HG02798 (cell line): Measurements from ENCODE around the gene PACSIN1.

ENCODE experiments used
- ATAC-seq: cut with Tn5 transposase; IDR thresholded peaks from one replicate; pipeline ENCODE4 v1.9.1; 2021; ENCODE audit warnings: mild to moderate bottlenecking; ENCODE audit not compliant: unreplicated experiment, poor library complexity

Gene PACSIN1

DNA sequence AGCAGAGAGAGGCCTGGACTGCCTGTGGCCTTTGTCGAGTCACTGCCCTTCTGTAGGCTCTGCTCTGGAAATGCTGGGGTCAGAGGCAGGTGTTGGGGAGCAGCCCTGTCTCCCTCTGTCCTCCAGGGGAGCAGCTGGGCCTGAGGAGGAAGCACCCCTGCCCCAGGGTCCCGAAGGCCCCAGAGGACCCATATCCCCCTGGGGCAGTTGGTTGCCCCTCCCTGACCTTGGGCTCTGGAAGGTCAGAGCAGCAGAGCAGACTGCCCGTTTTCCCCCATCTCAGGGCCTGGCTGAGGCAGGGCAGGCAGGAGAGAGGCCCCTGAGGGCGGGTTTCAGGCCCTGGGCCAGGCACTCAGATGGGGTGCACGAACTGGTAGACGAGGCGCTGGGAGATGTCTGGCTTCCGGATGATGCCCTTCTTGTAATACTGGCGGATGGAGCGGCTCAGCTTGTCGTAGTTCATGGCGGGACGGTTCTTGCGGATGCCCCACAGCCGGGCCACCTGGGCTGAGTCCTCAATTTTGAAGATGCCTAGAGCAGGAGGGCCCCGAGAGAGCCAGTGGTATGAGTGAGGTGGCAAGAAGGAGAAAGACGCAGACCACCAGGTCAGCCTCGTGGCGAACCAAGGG, 72.2 kb downstream of the PACSIN1 start:
- ATAC-seq = no peak

DNA sequence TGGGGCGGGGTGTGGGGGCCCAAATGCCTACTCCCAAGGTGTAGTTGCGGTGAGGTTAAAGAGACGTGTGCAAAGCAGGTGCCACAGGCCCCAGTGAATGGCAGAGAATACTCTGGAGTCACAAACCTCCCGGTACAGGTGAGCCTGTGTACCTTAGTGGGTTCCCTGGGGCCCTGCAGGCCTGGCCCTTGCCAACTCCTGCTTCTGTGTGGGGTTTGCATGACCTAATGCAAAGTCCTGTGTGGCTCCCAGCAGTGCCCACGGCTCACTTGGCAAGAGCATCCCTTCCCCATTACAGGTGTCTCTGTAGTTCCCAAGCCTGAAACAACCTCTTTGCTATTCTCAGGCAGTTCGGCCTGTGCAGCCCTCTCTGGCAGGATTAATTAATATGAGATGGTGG, 72.7 kb downstream of the PACSIN1 start:
- ATAC-seq = no peak

DNA sequence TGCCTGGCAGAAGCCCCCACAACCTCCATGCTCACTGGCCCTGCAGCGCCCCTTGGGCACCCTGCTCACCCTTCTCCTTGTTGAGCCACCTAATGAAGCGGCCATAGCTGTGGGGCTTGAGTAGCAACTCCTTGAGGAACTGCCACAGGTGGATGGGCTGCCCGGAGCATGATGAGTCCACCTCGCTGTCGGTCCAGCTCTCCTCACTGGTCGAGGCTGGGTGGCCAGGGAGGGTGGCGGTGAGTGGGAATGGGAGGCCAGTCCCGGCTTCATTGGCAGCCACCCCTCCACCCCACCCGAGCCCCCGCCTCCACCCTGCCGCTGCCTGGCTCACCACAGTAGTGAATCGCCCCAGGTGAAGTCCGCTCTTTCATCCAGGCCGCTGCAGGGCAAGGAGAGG, 73.3 kb downstream of the PACSIN1 start:
- ATAC-seq = no peak

DNA sequence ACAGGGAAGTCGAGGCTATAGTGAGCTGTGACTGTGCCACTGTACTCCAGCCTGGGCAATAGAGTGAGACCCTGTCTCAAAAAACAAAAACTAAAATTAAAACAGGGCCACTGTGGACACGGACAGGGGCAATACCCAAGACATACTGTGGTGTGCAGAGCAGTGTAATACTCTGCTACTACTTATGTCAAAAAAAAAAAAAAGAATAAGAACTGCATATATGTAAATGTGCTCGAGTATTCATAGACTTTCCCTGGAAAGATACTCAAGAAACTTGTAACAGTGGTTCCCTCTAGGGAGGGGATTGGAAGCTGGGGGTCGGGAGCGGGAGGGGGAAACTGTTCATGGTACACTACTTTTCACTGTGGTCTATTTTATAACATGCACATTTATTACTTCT, 74.3 kb downstream of the PACSIN1 start:
- ATAC-seq = no peak

DNA sequence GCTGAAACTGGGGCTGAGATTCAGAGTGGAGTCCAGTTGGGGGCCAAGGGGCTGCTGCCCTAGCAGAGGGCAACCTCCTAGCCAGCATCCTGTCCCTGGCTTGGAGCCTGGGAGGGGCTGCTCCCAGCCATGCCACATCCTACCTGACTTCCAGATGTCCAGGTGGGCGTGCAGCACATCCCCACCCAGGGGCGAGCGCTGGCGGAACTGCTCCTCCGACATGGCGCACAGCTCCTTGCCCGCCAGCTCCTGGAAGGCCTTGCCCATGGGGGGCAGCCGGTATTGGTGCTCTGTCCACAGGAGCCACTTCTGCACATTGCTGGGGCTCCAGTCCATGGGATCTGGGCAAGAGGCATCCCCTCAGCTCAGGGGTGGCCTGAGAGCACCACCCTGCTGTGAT, 75.0 kb downstream of the PACSIN1 start:
- no peak for ATAC-seq

DNA sequence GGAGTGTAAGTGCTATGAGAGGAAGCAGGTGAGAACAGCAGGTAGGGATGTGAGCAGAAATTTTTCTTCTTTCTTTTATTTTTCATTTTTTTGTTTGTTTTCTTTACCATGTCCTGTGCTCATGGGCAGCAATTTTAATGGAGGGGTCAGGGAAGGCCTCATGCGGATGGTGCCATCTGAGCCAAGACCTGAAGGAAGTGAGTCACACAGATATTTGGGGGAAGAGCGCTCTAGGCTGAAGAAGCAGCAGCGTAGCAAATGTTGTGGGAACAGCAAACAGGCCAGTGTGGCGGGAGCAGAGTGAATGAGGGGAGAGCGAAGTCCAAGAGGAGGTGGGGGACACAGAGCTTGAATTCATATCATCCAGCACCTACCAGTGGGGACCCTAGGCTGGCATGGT, 77.5 kb downstream of the PACSIN1 start:
- no peak for ATAC-seq

DNA sequence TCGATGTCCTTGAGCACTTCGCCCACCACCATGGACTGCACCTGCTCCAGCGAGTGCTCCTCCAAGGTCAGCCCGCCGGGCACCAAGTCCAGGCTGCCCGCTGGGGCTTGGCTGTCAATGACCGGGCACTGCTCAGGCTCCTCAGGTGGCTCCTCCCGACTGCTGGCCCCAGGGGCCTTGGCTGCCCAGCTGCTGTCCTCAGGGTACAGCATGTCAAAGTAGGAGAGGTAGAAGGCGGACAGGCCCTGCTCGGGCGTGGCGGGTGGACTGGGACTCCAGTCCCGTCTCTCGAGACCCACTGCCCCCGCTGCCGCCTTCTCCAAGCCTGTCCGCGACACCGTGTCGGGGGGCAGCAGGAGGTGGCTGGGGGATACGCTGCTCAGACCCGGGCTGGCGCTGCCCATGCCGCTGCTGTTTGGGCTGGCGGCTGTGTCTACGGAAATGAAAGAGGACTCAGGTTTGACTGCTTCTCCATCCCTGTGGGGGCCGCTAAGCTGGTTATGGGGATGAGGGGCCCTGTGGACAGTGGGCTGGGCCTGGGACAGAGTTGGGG, 78.3 kb downstream of the PACSIN1 start:
- no peak for ATAC-seq

DNA sequence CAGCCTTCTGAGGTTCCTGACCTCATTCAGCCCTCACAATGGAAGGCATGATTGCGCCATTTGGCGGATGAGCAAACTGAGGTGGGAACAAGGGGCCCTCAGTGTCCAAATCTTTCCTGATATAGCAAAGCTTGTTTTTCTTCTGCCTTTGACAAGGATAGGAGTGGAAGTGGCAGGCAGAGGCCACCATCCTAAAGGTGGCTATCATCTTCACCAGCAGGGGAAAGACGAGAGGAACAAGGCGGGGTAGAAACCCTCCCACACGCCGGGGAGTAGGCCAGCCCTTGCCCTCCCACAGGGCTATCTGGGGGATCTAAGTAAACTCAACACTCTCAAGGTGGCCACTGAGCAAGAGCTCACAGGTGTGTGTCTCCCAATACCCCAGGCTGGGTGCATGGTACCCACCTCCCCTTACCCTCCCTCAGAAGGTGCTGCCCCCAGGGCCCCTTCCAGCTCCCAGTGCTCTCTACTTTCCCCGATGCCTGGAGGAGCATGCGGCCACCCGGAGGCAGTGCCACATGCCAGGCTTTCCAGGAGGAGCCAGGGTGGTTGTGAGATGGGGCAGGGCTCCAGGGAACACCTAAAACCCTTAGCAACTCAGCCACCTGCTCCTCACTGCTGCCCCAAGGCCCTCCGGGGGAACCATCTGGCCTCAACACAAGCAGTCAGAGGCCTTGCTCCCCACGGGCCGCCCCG, 79.0 kb downstream of the PACSIN1 start:
- ATAC-seq = no peak

DNA sequence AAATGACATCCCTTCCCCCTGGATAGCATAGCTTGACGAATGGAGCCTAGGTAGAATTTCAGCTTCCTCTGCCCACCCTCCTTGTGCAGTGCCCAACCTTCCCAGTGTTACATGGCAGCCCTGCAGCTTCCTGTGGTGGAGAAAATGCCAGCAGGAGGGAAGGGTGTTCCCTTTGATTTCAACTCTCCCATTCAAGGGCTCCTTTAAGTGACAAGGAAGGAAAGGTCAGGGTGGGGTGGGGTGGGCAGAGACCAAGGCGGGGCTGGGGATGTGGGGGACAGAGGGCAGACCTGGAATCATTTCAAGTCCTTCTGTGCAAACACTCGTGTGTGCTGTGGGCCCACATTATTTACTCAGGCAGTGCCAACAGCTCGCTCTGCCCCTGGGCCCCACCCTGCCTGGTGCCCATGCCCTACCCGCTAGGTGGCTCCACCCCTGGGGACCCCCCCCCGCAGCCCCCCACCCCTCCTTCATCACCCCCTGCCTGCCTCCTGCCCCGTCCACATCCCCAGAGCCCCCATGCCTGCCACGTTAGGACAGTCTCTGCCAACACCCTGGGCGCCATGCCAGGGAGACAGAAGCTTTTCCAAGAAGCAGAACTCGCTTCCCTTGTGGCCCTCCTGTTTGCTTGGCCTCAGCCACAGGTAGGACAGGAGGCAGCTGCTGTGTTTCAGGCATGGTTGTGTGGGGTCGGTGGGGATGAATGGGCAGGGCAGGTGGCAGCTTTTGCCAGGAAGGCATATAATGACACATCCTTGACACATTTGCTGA, 80.9 kb downstream of the PACSIN1 start:
- ATAC-seq = no peak

DNA sequence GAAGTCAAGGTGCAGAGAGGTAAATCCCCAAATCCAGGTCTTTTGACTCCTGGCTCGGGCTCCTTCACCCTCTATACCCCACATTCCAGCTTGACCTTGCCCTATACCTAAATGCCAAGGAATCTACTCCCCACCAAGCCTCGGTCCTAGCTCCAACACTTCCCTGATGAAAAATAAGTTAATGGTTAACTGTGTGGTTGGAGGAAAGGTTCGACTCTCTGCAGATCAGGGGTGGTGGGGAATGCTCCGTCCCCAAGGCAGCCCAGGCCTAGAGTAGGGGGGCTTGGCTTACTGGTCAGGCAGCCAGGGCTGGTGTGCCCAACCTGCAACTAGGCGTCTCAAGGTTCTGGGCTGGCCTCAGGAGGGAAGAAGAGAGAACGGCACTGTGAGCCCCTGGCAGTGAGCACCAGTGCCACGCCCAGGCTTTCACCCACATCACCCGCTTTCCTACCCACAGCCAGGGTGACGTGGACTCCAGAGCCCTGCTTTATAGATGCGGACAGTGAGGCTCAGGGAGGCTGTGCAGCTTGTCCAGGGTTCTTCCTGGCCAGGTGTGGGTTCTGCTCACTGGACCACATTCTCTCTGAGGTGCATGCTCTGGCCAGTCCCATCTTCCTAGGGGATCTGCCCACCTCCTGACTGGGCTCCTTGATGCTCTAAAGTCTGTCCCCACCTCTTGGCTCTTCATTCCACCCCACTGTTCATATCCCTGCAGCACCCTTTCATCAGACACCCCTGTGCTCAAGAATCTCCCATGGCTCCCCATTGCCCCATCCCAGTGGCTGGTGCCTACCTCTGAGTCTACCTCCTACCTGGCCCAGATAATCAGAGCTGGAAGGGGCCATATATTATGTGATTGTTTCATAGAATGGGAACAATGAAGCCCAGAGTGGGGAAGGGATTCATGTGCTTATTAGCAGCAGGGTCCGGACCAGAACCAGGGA, 82.1 kb downstream of the PACSIN1 start:
- ATAC-seq = no peak

DNA sequence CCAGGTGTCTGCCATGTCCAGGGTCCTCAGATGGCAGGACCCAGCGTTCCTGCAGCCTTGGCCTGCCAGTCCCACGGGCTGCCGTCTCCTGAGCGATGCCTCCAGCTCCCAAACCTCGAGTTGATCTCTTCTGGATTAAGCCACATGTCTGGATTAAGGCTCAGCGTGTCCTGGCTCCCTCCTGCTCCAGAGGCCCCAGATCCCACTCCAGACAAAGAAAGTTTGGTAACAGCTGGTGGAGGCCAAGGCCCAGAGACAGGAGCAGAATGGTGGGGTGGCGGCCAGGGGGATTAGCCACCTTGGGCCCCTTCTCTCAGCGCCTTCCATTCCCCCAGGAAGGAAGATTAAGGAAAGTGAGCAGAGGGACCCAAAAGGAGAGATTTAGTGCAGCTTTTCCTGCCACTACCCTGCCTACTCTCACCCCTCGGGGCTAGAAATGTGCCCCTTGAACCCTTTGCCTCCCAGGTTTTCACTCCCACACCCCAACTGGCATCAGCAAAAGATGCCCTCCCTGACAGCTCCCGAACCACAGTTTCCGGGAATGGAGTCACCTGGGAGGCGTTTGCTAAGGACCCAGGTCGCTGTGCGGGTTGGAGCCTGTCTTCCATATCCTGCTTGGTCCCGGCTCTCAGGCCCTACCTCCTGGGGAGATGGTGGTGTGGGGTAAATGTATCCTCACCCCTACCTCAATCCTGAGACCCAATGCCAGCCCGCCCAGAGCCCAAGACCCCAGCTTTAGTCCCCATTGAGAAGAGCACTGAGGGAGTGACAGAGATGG, 83.3 kb downstream of the PACSIN1 start:
- ATAC-seq = no peak

DNA sequence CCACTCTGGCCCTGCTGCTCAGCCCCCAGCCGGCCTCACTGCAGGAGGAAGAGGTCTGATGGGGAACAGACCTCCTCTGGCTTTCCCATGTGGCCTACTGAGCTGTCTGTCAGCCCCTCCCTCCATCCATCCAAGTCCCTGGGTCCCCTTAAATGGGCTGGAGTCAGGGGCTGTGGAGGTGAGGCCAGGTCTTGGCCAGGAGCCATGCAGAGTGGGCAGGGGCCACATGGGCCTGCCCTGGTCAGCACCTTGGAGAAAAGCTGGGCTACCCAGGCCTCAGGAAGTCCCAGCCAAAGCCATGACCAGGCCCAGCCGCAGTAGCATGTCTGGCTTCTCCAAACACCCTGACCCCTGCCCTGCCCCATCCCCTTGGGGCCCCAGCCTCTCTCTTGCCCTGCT, 83.9 kb downstream of the PACSIN1 start:
- no peak for ATAC-seq

DNA sequence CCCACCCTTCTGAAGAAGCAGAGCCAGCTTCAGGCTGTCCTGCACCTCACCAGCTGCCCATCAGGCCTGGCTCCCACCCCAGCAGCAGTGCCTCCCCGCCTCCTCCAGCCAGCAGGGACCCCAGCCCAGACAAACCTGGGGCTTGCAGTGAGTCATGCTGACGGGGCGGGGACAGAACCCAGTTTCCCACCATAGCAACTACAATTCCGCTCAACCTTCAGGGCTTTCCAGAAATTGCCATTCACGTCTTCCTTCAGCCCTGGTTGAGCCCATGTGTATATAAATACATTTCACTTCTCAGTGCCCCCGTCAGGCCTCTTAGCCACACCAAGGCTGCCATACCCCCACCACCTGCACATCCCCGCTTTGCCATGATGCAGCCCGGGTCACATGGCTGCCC, 85.8 kb downstream of the PACSIN1 start:
- no peak for ATAC-seq

DNA sequence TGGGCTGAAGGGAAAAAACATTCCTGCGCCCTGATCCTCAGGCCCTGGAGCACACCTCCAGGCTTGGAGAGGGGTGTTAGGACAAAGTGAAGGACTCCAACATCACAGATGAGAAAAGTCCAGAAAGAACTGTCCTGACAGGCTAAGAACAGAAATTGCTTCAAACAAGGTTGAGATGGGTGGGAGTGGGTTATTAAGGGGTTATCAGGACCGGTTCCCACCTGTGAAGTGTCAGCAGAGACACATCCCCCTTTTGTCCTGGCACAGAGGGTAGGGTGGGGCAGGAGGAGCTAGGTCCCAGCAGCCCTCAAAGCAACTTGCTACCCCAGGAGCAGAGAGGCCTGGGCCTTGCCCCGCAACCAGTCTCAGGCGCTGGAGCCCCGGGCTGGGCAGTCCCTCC, 86.7 kb downstream of the PACSIN1 start:
- no peak for ATAC-seq

DNA sequence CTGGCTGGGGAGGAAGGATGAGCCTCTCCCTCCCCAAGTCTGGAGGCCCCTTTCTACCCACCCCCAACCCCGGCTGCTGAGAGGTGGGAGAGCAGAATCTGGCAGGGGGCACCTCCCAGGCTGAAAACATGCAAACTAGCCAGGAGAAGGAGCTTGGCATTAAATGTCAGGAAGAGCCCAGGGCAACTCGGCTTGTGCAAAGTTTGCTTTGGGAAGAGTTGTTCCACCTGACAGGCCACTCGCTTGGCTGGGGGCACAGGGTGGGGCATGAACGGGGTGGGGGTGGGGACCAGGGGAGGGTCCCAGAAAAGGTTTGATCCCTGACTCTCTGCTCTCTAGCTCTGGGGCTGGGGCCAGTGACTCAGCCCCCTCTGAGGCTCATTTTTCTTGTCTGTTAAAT, 87.3 kb downstream of the PACSIN1 start:
- no peak for ATAC-seq

DNA sequence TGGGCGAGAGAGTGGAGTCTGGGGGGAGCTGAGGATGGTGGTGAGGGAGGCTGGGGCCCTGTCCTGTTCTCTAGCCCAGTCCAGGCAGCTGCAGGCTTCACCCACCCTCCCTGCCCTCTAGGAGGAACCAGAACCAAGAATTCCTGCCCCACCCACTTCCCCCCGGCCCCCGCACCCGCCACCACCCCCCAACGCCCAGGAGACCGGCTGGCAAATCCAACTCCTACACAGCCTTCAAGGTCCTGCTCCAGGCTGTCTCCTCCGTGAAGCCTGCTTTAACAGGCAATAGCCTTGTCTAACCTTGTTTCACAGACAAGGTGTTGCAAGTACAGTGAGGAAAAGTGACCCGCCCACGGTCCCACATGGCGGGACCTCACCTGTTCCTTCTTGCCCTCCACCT, 87.9 kb downstream of the PACSIN1 start:
- ATAC-seq = no peak

DNA sequence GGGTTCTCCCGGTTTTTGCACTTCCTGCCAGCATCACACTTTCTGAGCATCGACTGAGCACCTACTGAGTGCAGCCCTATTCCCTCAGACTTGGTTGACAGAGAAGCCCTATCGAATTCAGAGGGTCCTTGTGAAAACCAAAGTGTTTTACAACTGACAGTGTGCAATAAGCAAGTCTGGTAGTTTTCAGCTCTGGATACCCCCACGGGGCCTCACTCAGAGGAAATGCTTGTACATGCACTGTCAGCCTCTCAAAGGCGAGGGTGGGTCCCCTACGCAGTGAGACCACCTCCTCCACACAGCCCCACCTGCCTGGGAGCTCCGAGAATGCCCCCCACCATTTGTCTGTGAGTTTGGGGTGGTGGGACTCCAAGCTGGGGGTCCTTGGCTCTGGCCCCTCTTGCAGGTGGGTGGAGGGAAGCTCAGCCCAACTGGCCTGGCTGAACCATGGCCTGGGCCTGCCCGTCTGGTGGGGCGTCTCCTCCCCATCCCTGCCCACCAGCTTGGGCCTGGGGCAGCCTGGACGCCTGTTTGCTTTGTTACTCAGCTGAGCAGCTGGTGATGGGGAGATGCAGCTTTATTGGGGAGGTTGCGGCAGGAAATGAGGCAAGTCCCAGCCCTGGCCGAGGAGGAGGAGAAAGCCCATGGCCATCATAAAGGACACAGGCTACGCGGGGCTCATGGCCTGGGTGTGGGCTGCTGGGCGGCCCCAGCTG, 88.6 kb downstream of the PACSIN1 start:
- no peak for ATAC-seq

DNA sequence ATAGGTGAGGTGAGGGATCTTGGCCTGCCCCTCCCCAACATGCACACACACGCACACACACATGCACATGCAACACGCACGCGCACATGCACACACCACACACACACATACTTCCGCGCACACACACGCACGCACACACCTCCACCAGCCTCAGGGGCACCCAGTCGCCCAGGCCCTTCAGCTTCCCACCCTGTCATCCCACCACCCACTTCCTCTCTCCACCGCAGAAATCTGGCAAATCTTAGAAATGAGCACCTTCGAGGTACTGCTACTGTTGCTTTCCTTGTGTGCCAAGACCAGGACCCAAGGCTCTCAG, 89.1 kb downstream of the PACSIN1 start:
- no peak for ATAC-seq

DNA sequence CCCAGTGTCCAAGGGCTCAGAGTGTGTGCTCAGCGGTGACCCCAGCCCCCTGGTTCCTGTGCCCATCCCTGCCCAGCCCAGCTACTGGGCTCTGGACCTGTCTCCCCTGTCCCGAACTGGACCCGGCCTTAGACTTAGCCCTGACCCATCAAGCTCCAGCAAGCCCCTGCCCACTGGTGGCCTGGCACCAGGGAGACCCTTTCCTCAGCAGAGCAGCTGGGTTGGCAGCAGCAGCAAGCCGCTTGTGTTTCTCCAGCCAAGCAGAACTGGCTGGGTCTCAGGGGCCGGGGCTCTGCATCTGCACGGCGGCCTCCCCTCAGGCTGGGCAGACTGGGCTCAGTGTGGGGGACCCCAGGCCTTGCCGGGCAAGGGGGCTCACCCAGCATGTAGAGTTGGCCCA, 89.5 kb downstream of the PACSIN1 start:
- ATAC-seq = no peak
